Measurements from ENCODE around the gene DZANK1.
A peak's percentile ranks its signal among the peaks of the same experiment; 100 is the strongest.

The DZANK1 gene

GRCh38 chr20:18436847-18437246, 30.0 kb downstream of the DZANK1 start:
- in situ Hi-C loops (cut with HindIII; ENCODE audit: low pct_ligation_motif_present, low sequenced_read_pairs): no loop called here
- TF ChIP-seq CTCF (IDR thresholded peaks at IDR 0.05; ENCODE audit: low read depth, low read length, missing control alignments): no peak
- H3K27ac ChIP-seq: no peak overlapping the region

GRCh38 chr20:18431206-18431605, 35.6 kb downstream of the DZANK1 start:
- Histone ChIP-seq H3K27ac (no peak overlapping the region), H3K27me3 (replicated peaks) (no peaks in the 10 kb centered on the region), H3K36me3 (replicated peaks) (no peaks in the 10 kb centered on the region), H3K4me3 (ENCODE audit: low read depth, low read length) (no peak overlapping the region)
- no peak for DNase-seq
- TF ChIP-seq CTCF (IDR thresholded peaks at IDR 0.05; ENCODE audit: low read depth, low read length, missing control alignments): no peak
- in situ Hi-C loops (cut with HindIII; ENCODE audit: low pct_ligation_motif_present, low sequenced_read_pairs): no loop called here

More at GRCh38 chr20:18436847-18437246, 30.0 kb downstream of the DZANK1 start:
- Histone ChIP-seq H3K4me3 (ENCODE audit: low read depth, low read length) (no peak overlapping the region), H3K36me3 (replicated peaks) (no peaks in the 10 kb centered on the region), H3K27me3 (replicated peaks) (no peaks in the 10 kb centered on the region)
- no peak for DNase-seq

- in situ Hi-C loops (cut with HindIII; ENCODE audit: low pct_ligation_motif_present, low sequenced_read_pairs): no loop called here
- Histone ChIP-seq H3K4me3 (ENCODE audit: low read depth, low read length) (no peak overlapping the region), H3K27me3 (replicated peaks) (no peaks in the 10 kb centered on the region), H3K36me3 (replicated peaks) (no peaks in the 10 kb centered on the region), H3K27ac (no peak overlapping the region)
- no peak for DNase-seq
- no peak for TF ChIP-seq CTCF (IDR thresholded peaks at IDR 0.05; ENCODE audit: low read depth, low read length, missing control alignments)
These were observed 36.5 kb downstream of the DZANK1 start for GRCh38 chr20:18430172-18430826.

GRCh38 chr20:18428490-18429173, 38.2 kb downstream of the DZANK1 start:
- in situ Hi-C loops (cut with HindIII; ENCODE audit: low pct_ligation_motif_present, low sequenced_read_pairs): no loop called here
- no peaks in the 10 kb centered on the region for H3K36me3 ChIP-seq (replicated peaks)
- no peak overlapping the region for H3K27ac ChIP-seq
- peak; percentile 7 for DNase-seq
- no peak overlapping the region for H3K4me3 ChIP-seq (ENCODE audit: low read depth, low read length)
- TF ChIP-seq CTCF (IDR thresholded peaks at IDR 0.05; ENCODE audit: low read depth, low read length, missing control alignments): no peak
- no peaks in the 10 kb centered on the region for H3K27me3 ChIP-seq (replicated peaks)

GRCh38 chr20:18427214-18427613, 39.6 kb downstream of the DZANK1 start:
- TF ChIP-seq CTCF (IDR thresholded peaks at IDR 0.05; ENCODE audit: low read depth, low read length, missing control alignments): no peak
- in situ Hi-C loops (cut with HindIII; ENCODE audit: low pct_ligation_motif_present, low sequenced_read_pairs): no loop called here
- H3K27me3 ChIP-seq (replicated peaks): no peaks in the 10 kb centered on the region
- H3K4me3 ChIP-seq (ENCODE audit: low read depth, low read length): no peak overlapping the region
- H3K27ac ChIP-seq: no peak overlapping the region
- no peak for DNase-seq
- no peaks in the 10 kb centered on the region for H3K36me3 ChIP-seq (replicated peaks)
